Small intestine (tissue), 7 donors: ENCODE data around the gene PSMB11. TPM values are rescaled to one million over a fixed set of nuclear protein-coding genes. Genes with fewer than 3 reads are reported as not detected.

Source experiments
- DNase-seq, 2 donors: peaks; one replicate each; pipeline versions ENCODE4 v3.0.0 to v3.0.0-alpha.2; 2013
- FAIRE-seq: peaks from 2 replicates; lab custom pipeline; 2012; peaks lifted over from hg19 to GRCh38; lab: Jason Lieb, UNC
- H3K27ac ChIP-seq, 3 donors: one replicate each; pipeline ENCODE4 v1.5.1; 2013; ENCODE audit warnings: low read length in 2 of 3, mild to moderate bottlenecking in 2 of 3, control low read depth in 1 of 3, inconsistent platforms in 1 of 3, low read depth in 1 of 3, moderate library complexity in 1 of 3
- H3K27me3 ChIP-seq, 3 donors: one replicate each; pipeline ENCODE4 v1.6.1; 2013; ENCODE audit warnings: low read length in 3 of 3, inconsistent platforms in 1 of 3; ENCODE audit not compliant: control insufficient read depth in 3 of 3, insufficient read depth in 3 of 3
- H3K36me3 ChIP-seq, 3 donors: one replicate each; pipeline ENCODE4 v1.6.1; 2013; ENCODE audit warnings: low read length in 3 of 3, inconsistent platforms in 1 of 3, low read depth in 1 of 3, mild to moderate bottlenecking in 1 of 3, moderate library complexity in 1 of 3; ENCODE audit not compliant: control insufficient read depth in 3 of 3, insufficient read depth in 2 of 3
- H3K4me1 ChIP-seq, 3 donors: one replicate each; pipeline ENCODE4 v1.6.1; 2013; ENCODE audit warnings: low read length in 2 of 3, inconsistent platforms in 1 of 3, low read depth in 1 of 3, mild to moderate bottlenecking in 1 of 3, moderate library complexity in 1 of 3; ENCODE audit not compliant: control insufficient read depth in 3 of 3, insufficient read depth in 2 of 3
- H3K4me3 ChIP-seq, 3 donors: one replicate each; pipeline ENCODE4 v1.5.1; 2013; ENCODE audit warnings: low read length in 3 of 3, control low read depth in 1 of 3, inconsistent platforms in 1 of 3, low read depth in 1 of 3, mild to moderate bottlenecking in 1 of 3, moderate library complexity in 1 of 3
- H3K9me3 ChIP-seq, 2 donors: one replicate each; pipeline ENCODE4 v1.6.1; 2013; ENCODE audit warnings: low read depth in 1 of 2, low read length in 1 of 2; ENCODE audit not compliant: control insufficient read depth in 2 of 2, insufficient read depth in 1 of 2
- WGBS, 3 donors: extraction: QIAGEN DNeasy Blood & Tissue Kit; methylation state at CpG; one replicate each; pipeline ENCODE4 v1.1.7; 2013; 5-methylcytosine and 5-hydroxymethylcytosine counted together
- polyA plus RNA-seq, 4 donors: library from polyadenylated mRNA; stranded (reverse) in 3 of 4; unstranded in 1 of 4; fragments of 200-250 nt in 3 of 4; fragments of 120-200 nt in 1 of 4; gene quantifications; one replicate each; pipeline versions ENCODE4 v1.2.1 to v1.2.3, GENCODE V29; 2013
- donor health status: healthy with polysubstance abuse.
- donor health status: control.
- donor health status: control.
- donor health status: Bipolar disorder and iron deficiency.
- donor health status: healthy.

PSMB11 gene
- polyA plus RNA-seq, 4 donors, result not detected

- H3K36me3 ChIP-seq, result no peaks in the 10 kb centered on the region
- H3K4me3 ChIP-seq, result no peak overlapping the region
- 79 to 98% (median 91%) methylated on average over 3 of the region's 3 CpGs for WGBS, 3 donors
- H3K27ac ChIP-seq, result no peak overlapping the region
- H3K4me1 ChIP-seq, result no peaks in the 10 kb centered on the region
- FAIRE-seq (no peak), DNase-seq (no peak)
- H3K9me3 ChIP-seq, result no peaks in the 10 kb centered on the region
- H3K27me3 ChIP-seq, result no peaks in the 10 kb centered on the region
These were observed 1.7 kb downstream of the PSMB11 start for GRCh38 chr14:23043754-23044153.

- Histone ChIP-seq H3K27ac (peak overlapping the region in 1 of 3 donors; percentile 36), H3K36me3 (peaks cover 0 to 8% (median 0%) of the 10 kb centered on the region in 3 donors), H3K4me3 (no peak overlapping the region), H3K27me3 (no peaks in the 10 kb centered on the region), H3K4me1 (no peaks in the 10 kb centered on the region), H3K9me3 (no peaks in the 10 kb centered on the region)
- DNase-seq (peak in 1 of 2 donors; percentile 45), FAIRE-seq (no peak)
- WGBS, 3 donors, result 34 to 66% (median 59%) methylated on average over 8 of the region's 8 CpGs
These were observed 2.8 kb downstream of the PSMB11 start for GRCh38 chr14:23044840-23045239.

DNA sequence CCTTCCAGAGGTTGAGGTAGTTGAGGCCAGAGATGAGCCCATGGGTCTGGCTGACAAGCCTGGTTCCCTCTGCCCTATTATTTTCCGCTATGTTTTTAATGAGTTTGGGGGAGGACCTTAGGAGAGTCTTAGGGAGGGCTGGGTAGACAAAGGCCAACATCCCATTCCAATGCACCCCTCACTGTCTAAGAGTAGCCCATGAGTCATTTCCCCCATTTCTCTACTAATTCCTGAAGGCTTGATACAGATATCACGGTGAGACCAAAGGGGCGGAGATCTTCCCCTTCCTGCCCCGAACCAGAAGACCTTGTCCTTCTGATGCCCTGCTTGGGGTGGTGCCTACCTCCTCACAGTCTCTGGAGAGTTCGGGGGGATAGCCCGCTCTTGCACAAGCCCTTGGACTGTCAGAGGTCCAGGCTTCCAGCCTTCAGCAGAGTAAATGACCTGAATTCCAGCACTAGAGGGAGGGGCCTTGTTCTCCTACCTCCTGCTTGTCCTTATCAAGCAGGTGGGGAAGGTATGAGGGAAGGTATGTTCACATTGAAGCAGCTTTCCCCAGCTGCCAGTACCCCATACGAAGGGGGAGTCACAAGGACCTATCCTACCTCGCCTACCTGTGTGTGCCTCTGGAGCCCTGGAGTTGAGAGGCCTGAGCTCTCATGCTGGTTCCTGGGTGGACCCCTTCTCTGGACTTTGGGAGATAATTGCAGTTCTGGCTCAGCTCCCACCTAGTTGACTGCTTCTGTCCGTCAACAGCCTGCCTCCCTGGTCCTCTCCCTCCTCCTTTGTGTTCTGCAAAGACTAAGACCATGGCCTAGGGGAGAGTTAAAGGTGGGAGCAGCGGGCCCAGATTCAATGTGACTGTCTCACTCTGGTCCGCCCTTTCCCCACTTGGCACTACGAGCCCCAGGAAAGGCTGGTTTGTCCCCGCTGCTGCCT is 3.7 kb downstream of the PSMB11 start:
- Histone ChIP-seq H3K27me3 (no peaks in the 10 kb centered on the region), H3K4me1 (no peaks in the 10 kb centered on the region), H3K9me3 (no peaks in the 10 kb centered on the region), H3K4me3 (no peak overlapping the region), H3K27ac (peak overlapping the region in 1 of 3 donors; percentile 36), H3K36me3 (peaks cover 0 to 8% (median 0%) of the 10 kb centered on the region in 3 donors)
- no peak for DNase-seq
- no peak for FAIRE-seq
- 76 to 83% (median 76%) methylated on average over 13 of the region's 13 CpGs for WGBS, 3 donors

DNA sequence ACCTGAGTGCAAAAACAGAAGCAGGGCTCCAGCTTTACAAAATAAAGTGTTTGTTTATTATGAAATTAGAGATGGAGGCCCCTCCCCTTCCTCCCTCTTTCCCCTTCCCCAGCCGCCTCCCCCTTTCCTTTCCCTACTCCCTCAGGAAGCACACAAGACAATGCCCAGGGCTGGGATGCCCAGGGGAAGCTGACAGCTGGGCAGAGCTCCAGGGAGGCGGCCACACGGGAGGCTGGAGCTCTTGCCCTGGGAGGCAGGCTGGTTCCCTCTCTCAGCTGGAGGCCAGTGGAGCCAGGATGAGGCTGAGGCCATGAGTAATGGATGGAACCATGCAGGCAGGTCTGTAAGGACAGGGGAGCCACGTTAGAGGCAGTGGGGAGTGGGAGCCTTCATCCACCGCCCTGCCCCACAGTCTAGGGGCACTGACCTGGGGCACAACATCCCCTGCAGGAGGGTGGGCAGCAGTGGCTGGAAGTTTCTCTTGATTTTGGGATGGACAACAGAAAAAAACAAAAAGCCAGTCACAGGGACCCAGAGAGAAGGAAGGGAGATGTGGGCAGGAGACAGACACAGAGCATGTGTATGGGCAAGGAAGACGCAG is 5.1 kb downstream of the PSMB11 start:
- Histone ChIP-seq H3K4me3 (no peak overlapping the region), H3K36me3 (peaks cover 0 to 8% (median 0%) of the 10 kb centered on the region in 3 donors), H3K27me3 (no peaks in the 10 kb centered on the region), H3K9me3 (no peaks in the 10 kb centered on the region), H3K4me1 (no peaks in the 10 kb centered on the region), H3K27ac (peak overlapping the region in 1 of 3 donors; percentile 26)
- no peak for DNase-seq
- WGBS, 3 donors, result 68 to 79% (median 76%) methylated on average over 6 of the region's 6 CpGs
- no peak for FAIRE-seq

GRCh38 chr14:23047751-23048693 is 6.0 kb downstream of the PSMB11 start:
- no peak for FAIRE-seq
- 79 to 93% (median 92%) methylated on average over 52 to 85 of the region's 85 CpGs for WGBS, 3 donors
- Histone ChIP-seq H3K27ac (no peak overlapping the region), H3K36me3 (peaks cover 0 to 10% (median 0%) of the 10 kb centered on the region in 3 donors), H3K9me3 (no peaks in the 10 kb centered on the region), H3K4me1 (no peaks in the 10 kb centered on the region), H3K4me3 (no peak overlapping the region), H3K27me3 (no peaks in the 10 kb centered on the region)
- no peak for DNase-seq

DNA sequence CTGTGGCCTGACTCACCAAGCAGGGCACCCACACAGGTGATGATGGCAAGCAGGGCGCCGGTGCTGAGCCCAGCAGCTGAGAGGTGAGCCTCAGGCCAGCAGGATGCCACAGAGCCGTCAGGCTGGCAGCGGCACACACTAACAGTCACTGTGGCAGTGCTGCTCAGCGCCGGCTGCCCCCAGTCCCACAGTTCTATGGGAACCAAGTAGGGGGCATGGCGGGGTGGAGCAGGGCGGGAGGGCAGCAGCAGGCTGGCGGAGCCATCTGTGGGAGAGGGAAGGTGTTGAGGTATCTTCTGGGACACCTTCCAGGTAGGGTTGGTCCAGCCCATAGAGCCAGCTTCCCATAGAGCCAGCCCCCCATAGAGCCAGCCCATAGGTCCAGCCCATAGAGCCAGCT is 7.0 kb downstream of the PSMB11 start:
- Histone ChIP-seq H3K4me1 (no peaks in the 10 kb centered on the region), H3K27ac (no peak overlapping the region), H3K4me3 (no peak overlapping the region), H3K9me3 (no peaks in the 10 kb centered on the region), H3K36me3 (peaks cover 0 to 12% (median 0%) of the 10 kb centered on the region in 3 donors), H3K27me3 (no peaks in the 10 kb centered on the region)
- FAIRE-seq (no peak), DNase-seq (no peak)
- 90 to 98% (median 96%) methylated on average over 9 of the region's 9 CpGs for WGBS, 3 donors

DNA sequence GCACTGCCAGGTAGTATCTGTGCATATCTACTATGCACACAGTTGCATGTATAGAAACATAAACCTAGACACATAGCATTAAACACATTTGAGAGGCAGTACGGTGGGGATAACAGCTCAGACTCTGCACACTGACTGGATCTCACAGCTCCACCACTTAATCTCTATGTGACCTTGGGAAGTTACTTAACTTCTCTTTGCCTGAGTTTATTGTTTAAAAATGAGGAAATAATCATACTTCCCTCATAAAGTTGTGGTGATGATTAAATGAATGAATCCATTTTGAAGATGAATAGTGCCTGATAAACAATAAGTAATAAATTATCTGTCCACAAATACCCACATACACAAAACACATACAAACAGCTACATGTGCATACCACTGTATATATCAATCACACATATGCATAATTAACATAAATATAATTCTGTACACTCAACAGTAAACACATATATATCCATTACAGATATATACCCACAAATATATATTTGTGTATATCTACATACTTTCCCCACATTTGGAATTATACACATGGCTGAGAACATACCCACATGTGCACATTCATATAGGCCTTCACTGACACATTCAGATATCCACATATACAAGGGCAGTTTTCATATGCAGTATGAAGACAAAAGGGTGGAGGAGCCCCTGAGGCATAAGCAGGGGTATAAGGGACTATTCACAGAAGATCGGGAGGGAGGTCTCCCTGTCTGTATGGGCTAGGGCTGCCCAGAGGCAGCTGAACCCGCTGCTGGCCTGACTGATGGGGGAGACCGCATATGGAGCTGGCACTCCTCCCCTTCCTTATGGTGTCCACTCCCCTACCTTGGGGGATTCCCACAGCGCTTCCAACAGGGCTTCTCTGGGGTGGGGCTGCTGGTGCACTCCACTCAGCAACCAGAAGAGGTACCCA is 9.4 kb downstream of the PSMB11 start:
- peaks cover 0 to 17% (median 0%) of the 10 kb centered on the region in 3 donors for H3K36me3 ChIP-seq
- DNase-seq (no peak), FAIRE-seq (no peak)
- H3K9me3 ChIP-seq, result no peaks in the 10 kb centered on the region
- 79 to 82% (median 82%) methylated on average over 5 of the region's 5 CpGs for WGBS, 3 donors
- H3K4me3 ChIP-seq, result no peak overlapping the region
- H3K27me3 ChIP-seq, result no peaks in the 10 kb centered on the region
- H3K4me1 ChIP-seq, result peaks cover 0 to 2% (median 0%) of the 10 kb centered on the region in 3 donors
- H3K27ac ChIP-seq, result no peak overlapping the region
